ENCODE results near the gene CXCL8.

CXCL8 gene

GRCh38 chr4:73727685-73728084 lies 12.7 kb upstream of the CXCL8 start:
- H3K4me3 ChIP-seq (ENCODE audit: low read length) = no peak overlapping the region
- TF ChIP-seq, protein P1, sequence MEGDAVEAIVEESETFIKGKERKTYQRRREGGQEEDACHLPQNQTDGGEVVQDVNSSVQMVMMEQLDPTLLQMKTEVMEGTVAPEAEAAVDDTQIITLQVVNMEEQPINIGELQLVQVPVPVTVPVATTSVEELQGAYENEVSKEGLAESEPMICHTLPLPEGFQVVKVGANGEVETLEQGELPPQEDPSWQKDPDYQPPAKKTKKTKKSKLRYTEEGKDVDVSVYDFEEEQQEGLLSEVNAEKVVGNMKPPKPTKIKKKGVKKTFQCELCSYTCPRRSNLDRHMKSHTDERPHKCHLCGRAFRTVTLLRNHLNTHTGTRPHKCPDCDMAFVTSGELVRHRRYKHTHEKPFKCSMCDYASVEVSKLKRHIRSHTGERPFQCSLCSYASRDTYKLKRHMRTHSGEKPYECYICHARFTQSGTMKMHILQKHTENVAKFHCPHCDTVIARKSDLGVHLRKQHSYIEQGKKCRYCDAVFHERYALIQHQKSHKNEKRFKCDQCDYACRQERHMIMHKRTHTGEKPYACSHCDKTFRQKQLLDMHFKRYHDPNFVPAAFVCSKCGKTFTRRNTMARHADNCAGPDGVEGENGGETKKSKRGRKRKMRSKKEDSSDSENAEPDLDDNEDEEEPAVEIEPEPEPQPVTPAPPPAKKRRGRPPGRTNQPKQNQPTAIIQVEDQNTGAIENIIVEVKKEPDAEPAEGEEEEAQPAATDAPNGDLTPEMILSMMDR (conservative IDR thresholded peaks at IDR 0.05; ENCODE audit: low read depth, low read length) = no peak
- peak; percentile 83 for DNase-seq (ENCODE audit: low read depth)

DNA sequence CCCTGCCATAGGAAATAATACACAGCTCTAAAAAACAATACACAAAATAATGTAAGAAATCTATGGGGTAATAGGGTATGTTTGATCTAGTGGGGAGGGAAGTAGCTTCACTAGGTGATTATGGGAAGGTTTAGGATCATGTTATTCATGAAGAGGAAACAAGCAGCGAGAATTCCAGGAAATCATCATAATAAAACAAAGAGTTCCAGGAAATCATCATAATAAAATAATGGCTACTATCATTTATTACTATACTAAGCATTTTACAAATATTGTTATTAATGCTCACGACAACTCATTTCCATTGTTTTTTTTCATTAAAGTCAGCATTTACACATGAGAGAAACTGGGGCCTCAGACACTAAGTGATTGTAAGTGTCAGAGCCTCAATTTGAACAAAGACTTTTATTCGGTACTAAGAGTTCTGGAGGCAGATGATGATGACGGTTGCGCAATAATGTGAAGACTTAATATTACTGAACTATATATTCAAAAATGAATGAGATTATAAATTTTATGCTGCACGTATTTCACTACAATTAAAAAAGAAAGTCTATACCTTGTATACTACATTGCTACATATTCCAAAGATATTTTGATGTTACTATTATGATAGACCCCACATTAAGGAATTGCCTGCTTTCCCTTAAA lies 12.2 kb upstream of the CXCL8 start:
- no peak for DNase-seq (ENCODE audit: low read depth)
- H3K4me3 ChIP-seq (ENCODE audit: low read length) = no peak overlapping the region
- TF ChIP-seq, protein P1 (conservative IDR thresholded peaks at IDR 0.05; ENCODE audit: low read depth, low read length) = no peak

DNA sequence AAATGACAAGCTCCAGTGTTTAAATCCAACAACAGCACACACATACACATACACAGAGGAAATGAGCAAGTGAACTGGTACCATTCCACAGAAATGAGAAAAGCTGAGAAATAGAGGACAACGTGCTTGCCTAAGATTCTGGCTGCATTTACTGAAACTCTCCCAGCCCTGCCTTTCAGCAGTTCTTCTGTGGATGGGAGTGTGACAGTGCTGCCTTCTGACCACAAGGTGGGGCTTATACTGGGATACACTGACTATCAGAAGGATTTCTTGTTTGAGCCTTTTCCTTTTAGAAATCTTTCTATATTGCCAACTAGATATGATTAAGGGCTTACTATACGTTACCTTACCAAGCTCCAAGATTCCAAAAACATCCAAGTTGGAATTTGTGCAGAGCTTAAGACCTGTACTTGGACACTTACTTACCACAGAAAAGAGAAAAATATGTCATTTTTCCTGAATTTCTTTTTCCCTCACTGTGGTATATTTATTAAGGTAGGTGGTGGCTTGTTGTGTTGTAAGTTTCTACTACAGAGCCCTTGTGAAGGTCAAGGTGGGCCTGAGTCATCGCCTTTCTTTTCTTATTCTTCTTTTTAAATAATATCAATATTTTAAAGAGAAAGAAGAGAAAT lies 10.7 kb upstream of the CXCL8 start:
- H3K4me3 ChIP-seq (ENCODE audit: low read length) = no peak overlapping the region
- TF ChIP-seq, protein P1 (conservative IDR thresholded peaks at IDR 0.05; ENCODE audit: low read depth, low read length) = peak; percentile 94
- DNase-seq (ENCODE audit: low read depth) = peak; percentile 61

DNA sequence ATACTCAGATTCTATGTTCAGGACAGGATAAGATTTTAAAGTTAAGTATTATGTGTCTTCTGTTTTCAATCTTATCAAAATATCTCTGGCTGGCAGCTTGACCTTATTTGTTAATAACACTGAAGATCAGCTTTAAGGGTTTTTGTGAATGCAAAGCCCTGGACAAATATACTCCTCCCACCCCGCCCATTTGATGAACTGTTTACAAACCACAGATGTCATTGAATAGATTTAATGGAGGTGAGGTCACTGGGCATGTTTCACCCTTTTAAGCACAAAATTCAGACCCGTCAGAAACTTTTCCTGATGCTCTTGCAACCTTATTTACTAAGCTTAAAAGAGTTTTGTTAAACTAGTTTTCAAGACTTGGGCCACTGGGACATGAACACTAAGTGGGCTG lies 10.1 kb upstream of the CXCL8 start:
- DNase-seq (ENCODE audit: low read depth) = no peak
- H3K4me3 ChIP-seq (ENCODE audit: low read length) = no peak overlapping the region
- TF ChIP-seq, protein P1 (conservative IDR thresholded peaks at IDR 0.05; ENCODE audit: low read depth, low read length) = no peak

DNA sequence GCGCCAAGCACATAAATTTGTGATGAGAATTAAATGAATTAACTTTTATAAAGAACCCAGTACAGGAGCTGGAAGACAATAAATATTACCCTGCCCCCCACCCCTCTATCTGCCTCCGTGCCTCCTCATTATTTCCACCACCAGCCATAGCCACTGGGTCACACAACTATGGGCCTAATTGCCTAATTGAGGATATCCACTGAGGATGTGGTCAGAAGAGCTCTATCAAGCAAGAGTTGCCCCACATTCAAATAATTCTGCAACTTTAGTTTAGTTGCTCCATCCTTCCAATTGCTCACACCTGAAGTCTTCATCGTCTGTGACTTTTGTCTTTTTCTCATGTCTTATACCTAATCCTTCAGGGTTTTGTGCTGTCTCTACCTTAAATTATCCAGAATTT lies 9.5 kb upstream of the CXCL8 start:
- no peak for DNase-seq (ENCODE audit: low read depth)
- no peak overlapping the region for H3K4me3 ChIP-seq (ENCODE audit: low read length)
- TF ChIP-seq, protein P1 (conservative IDR thresholded peaks at IDR 0.05; ENCODE audit: low read depth, low read length) = no peak

DNA sequence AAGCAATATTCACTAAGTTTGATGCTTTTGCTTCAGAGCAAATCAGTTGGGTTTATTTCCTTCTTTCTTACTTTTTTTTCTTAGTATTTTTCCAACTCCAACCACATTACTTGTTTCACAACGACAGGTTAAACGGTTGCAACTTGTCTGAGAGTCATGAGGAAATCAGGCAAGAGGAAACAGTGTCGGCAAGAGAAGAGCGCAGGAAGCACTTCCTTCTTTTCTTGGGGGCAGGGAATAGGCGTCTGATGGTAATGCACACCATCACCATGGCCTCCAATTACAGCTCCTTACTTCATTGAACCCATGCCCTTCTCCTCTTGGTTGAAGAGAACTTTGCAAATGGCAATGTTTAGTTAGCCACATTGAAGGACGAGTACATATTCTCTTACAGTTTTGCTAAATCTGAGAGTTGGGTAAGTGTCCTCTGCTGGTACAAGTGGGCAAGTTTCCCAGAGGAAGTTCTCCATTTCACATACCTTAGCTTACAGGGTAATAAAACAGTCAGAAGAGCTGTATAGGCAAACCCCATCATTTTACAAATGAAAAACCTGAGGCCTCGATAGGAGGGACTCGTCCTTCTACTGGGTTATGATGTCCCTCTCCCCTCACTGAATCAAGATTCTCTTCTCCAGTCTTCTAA lies 8.3 kb upstream of the CXCL8 start:
- no peak for DNase-seq (ENCODE audit: low read depth)
- H3K4me3 ChIP-seq (ENCODE audit: low read length) = no peak overlapping the region
- TF ChIP-seq, protein P1 (conservative IDR thresholded peaks at IDR 0.05; ENCODE audit: low read depth, low read length) = no peak

All from retinal pigment epithelial cell (primary cell).